ENCODE measurements around the gene AEN.

GRCh38 chr15:88590759-88591158 is 30.4 kb upstream of the AEN start:
- TF ChIP-seq CTCF (IDR thresholded peaks at IDR 0.05; ENCODE audit: control extremely low read depth in 1 of 3, insufficient read depth in 1 of 3, low read depth in 1 of 3, low read length in 3 of 3) (no peak), SP1 (IDR thresholded peaks at IDR 0.05; ENCODE audit: low read depth, low read length) (no peak), SRF (IDR thresholded peaks at IDR 0.05; ENCODE audit: low read depth, low read length) (no peak), ATF3 (IDR thresholded peaks at IDR 0.05; ENCODE audit: insufficient read depth, low read depth, low read length) (no peak), POLR2A (IDR thresholded peaks at IDR 0.05; ENCODE audit: control extremely low read depth in 1 of 2, low read depth in 2 of 2, low read length in 2 of 2) (no peak), MAFK (IDR thresholded peaks at IDR 0.05; ENCODE audit: low read depth, low read length) (no peak)
